ENCODE measurements around the gene CROCC2. TPM values are rescaled to one million over a fixed set of nuclear protein-coding genes. Genes with fewer than 3 reads are reported as not detected.
A peak's percentile ranks its signal among the peaks of the same experiment; 100 is the strongest.

CROCC2 gene
- total RNA-seq, 1 donor from 2014 or later: 3.4 TPM

DNA sequence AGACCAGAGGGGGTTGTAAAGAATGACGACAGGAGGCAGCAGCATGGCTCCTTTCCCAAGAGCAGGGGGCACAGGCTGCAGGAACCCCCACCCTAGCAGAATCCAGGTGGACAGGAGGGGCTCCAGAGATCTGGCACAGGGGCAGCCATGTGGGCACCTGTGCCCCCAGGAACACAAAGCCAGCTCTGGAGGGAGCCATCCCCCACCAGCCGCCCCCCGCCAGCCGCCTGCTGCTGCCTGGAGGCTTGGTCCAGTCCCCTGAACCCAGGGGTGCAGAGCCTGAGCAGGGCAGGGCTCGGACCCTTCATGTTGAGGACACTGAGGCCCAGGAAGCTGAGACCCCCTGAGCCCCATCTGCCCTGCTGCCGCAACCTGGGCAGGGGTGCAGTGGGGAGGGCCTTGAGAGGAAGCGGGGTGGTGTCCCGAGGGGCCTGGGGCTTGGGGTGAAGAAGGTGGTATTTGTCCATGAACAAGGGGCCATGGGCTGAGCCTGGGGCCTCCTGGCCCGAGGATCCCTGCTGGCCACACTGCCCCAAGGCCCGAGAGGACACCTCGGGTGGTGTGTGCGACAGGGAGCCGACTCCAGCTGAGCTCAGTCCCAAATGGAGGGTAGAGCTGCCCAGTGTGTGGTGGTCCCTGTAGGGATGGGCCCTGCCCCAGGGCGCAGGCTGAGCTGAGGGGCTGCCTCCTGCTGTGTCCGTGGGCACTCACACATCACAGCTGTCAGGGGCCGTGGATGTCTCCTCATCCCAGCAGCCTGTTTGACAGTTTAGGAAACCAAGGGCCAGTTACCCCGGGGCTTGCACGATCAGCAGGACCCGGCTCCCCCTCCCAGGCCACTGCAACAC lies 52.5 kb downstream of the CROCC2 start:
- DNase-seq (no peak), ATAC-seq (no peak)
- Histone ChIP-seq H3K4me3 (no peak overlapping the region), H3K36me3 (no peaks in the 10 kb centered on the region), H3K27ac (no peak overlapping the region), H3K27me3 (ENCODE audit: low read depth) (no peaks in the 10 kb centered on the region), H3K9me3 (no peaks in the 10 kb centered on the region), H3K4me1 (peaks cover 22% of the 10 kb centered on the region)
- TF ChIP-seq, protein P1, sequence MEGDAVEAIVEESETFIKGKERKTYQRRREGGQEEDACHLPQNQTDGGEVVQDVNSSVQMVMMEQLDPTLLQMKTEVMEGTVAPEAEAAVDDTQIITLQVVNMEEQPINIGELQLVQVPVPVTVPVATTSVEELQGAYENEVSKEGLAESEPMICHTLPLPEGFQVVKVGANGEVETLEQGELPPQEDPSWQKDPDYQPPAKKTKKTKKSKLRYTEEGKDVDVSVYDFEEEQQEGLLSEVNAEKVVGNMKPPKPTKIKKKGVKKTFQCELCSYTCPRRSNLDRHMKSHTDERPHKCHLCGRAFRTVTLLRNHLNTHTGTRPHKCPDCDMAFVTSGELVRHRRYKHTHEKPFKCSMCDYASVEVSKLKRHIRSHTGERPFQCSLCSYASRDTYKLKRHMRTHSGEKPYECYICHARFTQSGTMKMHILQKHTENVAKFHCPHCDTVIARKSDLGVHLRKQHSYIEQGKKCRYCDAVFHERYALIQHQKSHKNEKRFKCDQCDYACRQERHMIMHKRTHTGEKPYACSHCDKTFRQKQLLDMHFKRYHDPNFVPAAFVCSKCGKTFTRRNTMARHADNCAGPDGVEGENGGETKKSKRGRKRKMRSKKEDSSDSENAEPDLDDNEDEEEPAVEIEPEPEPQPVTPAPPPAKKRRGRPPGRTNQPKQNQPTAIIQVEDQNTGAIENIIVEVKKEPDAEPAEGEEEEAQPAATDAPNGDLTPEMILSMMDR (IDR thresholded peaks at IDR 0.05): no peak
- intact Hi-C loops (cut with DNase I): no loop called here

DNA sequence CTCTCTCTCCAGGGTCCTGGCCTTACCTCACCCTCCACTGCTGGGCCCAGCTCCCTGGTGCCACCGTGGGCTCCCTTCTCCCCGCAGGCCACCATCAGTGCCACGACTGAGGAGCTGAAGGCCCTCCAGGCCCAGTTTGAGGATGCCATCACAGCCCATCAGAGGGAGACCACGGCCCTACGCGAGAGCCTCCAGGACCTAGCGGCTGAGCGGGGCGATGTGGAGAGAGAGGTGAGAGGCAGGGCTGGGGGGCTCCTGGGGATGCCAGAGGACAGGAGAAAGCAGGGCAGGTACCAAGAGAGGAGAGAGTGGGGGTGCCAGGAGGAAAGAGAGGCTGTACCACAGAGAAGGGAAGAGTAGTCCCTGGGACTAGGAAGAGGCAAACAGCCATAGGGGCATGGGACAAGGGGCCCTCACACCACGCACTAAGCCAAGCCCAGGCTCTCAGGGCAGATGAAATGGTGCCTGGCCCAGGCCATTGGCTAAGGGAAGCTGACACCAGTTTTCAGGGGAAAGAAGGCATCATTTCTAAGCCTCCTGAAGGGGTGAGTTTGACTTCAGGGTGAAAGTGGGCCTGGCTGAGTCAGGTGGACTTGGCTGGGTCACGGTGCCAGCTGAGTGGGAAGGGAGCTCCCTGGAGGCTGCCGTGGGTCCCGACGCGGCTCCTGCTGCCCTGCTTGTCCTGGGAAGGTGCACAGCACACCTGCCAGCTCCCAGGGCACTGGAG lies 53.2 kb downstream of the CROCC2 start:
- Histone ChIP-seq H3K4me3 (no peak overlapping the region), H3K4me1 (peaks cover 25% of the 10 kb centered on the region), H3K27ac (no peak overlapping the region), H3K27me3 (ENCODE audit: low read depth) (no peaks in the 10 kb centered on the region), H3K36me3 (no peaks in the 10 kb centered on the region), H3K9me3 (no peaks in the 10 kb centered on the region)
- DNase-seq: no peak
- intact Hi-C loops (cut with DNase I): no loop called here
- ATAC-seq: no peak
- TF ChIP-seq, protein P1 (IDR thresholded peaks at IDR 0.05): no peak

DNA sequence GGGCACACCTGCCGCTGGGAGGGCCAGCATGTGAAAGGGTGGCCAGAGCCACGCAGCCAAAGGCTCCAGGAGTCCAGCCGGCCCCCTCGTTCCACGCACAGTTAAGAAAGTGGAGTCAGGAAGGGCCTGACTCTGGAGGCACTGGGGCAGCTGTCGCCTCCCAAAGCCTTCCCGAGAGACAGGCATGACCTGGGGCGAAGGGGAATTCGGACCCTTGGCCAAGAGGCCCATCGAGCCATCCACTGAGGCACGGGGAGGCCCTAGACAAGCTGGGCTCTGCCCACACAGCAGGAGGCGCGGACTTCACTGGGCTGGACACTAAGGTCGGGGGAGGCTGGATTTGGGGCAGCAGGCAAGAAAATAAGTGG lies 53.8 kb downstream of the CROCC2 start:
- no peaks in the 10 kb centered on the region for H3K27me3 ChIP-seq (ENCODE audit: low read depth)
- no peak for ATAC-seq
- peaks cover 30% of the 10 kb centered on the region for H3K4me1 ChIP-seq
- H3K27ac ChIP-seq: peak overlapping the region; percentile 56
- TF ChIP-seq, protein P1 (IDR thresholded peaks at IDR 0.05): no peak
- no peaks in the 10 kb centered on the region for H3K36me3 ChIP-seq
- no peak overlapping the region for H3K4me3 ChIP-seq
- intact Hi-C loops (cut with DNase I): no loop called here
- H3K9me3 ChIP-seq: no peaks in the 10 kb centered on the region
- no peak for DNase-seq

DNA sequence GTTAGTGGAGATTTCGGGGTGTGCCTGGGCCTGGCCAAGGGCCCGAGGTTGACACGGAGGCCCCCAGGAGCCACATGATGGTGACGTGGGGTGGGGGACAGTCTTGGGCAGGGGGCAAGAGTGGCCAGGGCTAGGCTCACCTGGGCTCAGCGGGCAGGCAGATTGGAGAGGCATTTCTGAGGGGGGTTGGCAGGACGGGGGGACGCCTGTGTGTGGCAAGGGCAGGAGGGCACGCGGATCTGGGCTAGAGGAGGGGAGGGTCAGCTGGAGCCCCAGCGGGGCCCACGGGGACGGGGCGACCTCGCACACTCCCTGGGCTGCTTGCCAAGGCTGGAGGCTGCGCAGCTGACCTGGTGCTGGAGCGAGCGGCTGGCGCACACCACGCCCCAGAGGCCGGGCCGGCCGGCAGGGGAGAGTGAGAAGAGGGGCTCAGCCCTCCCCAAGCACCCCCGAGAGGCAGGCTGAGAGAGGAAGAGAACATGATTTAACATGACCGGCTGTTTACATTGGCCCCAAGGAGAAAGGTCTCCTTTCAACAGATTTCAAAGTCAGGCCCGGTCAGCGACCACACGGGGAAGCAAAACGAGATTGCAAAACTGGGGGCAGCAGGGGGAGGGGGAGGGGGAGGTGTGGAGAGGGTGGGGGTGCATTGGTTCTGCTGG lies 54.3 kb downstream of the CROCC2 start:
- TF ChIP-seq, protein P1 (IDR thresholded peaks at IDR 0.05): no peak
- no peaks in the 10 kb centered on the region for H3K27me3 ChIP-seq (ENCODE audit: low read depth)
- ATAC-seq (peak; percentile 65 to 70), DNase-seq (peak; percentile 78)
- intact Hi-C loops (cut with DNase I): no loop called here
- H3K9me3 ChIP-seq: no peaks in the 10 kb centered on the region
- H3K27ac ChIP-seq: peak overlapping the region; percentile 56
- no peaks in the 10 kb centered on the region for H3K36me3 ChIP-seq
- no peak overlapping the region for H3K4me3 ChIP-seq
- peaks cover 35% of the 10 kb centered on the region for H3K4me1 ChIP-seq

DNA sequence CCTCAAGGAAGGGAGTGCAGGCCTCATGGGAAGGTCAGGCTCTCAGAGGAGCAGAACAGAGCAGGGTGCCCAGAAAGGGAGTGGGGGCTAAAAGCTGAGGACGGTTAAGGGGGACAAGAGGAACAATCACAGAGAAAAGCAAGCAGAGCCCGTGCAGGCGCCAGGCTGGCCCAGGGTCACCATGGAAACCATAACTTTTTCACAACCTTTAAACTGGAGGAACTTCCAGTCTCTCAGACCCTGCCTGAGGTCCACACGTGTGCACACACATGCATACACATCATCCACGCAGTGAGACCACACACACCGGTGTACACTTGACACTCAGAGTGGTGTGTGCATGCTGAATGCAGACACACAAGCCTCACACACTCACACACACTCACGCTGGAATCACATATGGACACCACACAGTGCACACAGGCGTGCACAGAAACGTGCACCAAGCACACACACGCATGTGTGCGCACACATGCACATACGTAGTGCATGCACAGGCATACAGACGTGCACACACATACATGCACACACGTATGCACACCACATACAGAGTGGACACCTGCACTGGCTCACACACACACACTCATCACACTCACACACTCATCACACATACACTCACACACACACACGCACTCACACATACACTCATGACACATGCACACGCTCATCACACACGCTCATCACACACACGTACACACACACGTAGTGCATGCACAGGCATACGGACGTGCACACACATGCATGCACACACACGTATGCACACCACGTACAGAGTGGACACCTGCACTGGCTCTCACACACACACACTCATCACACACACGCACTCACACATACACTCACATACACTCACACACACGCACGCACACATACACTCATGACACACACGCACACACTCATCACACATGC lies 55.1 kb downstream of the CROCC2 start:
- peak; percentile 4 to 30 for ATAC-seq
- Histone ChIP-seq H3K9me3 (no peaks in the 10 kb centered on the region), H3K4me3 (no peak overlapping the region), H3K27me3 (ENCODE audit: low read depth) (no peaks in the 10 kb centered on the region), H3K27ac (no peak overlapping the region), H3K4me1 (peaks cover 36% of the 10 kb centered on the region), H3K36me3 (no peaks in the 10 kb centered on the region)
- TF ChIP-seq, protein P1 (IDR thresholded peaks at IDR 0.05): no peak
- intact Hi-C loops (cut with DNase I): no loop called here
- DNase-seq: no peak

All from lower lobe of right lung (tissue), 2 donors.